HG03378 (cell line): Measurements from ENCODE around the gene DEXI.

ENCODE experiments used
- ATAC-seq: cut with Tn5 transposase; IDR thresholded peaks from one replicate; pipeline ENCODE4 v1.9.1; 2021; ENCODE audit warnings: mild to moderate bottlenecking, moderate library complexity; ENCODE audit not compliant: unreplicated experiment

DEXI gene

GRCh38 chr16:10942352-10943063 is at the start of gene DEXI:
Gene DEXI (minus strand): TSS chr16:10942468. CDS start chr16:10942005, 463 bp downstream.
- no peak for ATAC-seq

- ATAC-seq = no peak
These were observed 48.1 kb upstream of the DEXI start for GRCh38 chr16:10990378-10990777.

- ATAC-seq = no peak
These were observed 47.3 kb upstream of the DEXI start for GRCh38 chr16:10989559-10989958.

GRCh38 chr16:10988879-10989278 is 46.6 kb upstream of the DEXI start:
- ATAC-seq = no peak

- peak; percentile 51 for ATAC-seq
These were observed 46.0 kb upstream of the DEXI start for GRCh38 chr16:10988164-10988803.

GRCh38 chr16:10987361-10988163 is 45.3 kb upstream of the DEXI start:
- ATAC-seq = no peak

GRCh38 chr16:10984509-10984908 is 42.2 kb upstream of the DEXI start:
- no peak for ATAC-seq

- peak; percentile 8 for ATAC-seq
These were observed 40.9 kb upstream of the DEXI start for GRCh38 chr16:10983159-10983558.

GRCh38 chr16:10982465-10983150 is 40.3 kb upstream of the DEXI start:
- ATAC-seq = peak; percentile 52

GRCh38 chr16:10981697-10982216 is 39.5 kb upstream of the DEXI start:
- peak; percentile 60 for ATAC-seq

GRCh38 chr16:10980813-10981212 is 38.5 kb upstream of the DEXI start:
- ATAC-seq = no peak

GRCh38 chr16:10979717-10980601 is 37.7 kb upstream of the DEXI start:
- ATAC-seq = no peak

GRCh38 chr16:10978871-10979446 is 36.7 kb upstream of the DEXI start:
- no peak for ATAC-seq

GRCh38 chr16:10978124-10978523 is 35.9 kb upstream of the DEXI start:
- no peak for ATAC-seq

GRCh38 chr16:10976634-10977033 is 34.4 kb upstream of the DEXI start:
- ATAC-seq = no peak

- no peak for ATAC-seq
These were observed 30.7 kb upstream of the DEXI start for GRCh38 chr16:10972819-10973464.

GRCh38 chr16:10972108-10972818 is 30.0 kb upstream of the DEXI start:
- no peak for ATAC-seq

- no peak for ATAC-seq
These were observed 29.3 kb upstream of the DEXI start for GRCh38 chr16:10971560-10971961.
